IPS DF 6.9 (cell line): ENCODE measurements around the gene PALLD.
A peak's percentile ranks its signal among the peaks of the same experiment; 100 is the strongest.

Experiments
- DNase-seq: peaks from one replicate; pipeline ENCODE4 v3.0.0-alpha.2; 2013; ENCODE audit warnings: low read depth, low spot score
- H3K27ac ChIP-seq: one replicate; pipeline ENCODE4 v1.5.1; 2013; ENCODE audit warnings: low read length, control low read depth
- H3K27me3 ChIP-seq: 2 replicates; pipeline ENCODE4 v1.6.1; 2013; ENCODE audit warnings: mild to moderate bottlenecking, low read length; ENCODE audit not compliant: control insufficient read depth, insufficient read depth
- H3K36me3 ChIP-seq: 2 replicates; pipeline ENCODE4 v1.6.1; 2013; ENCODE audit warnings: low read length; ENCODE audit not compliant: control insufficient read depth, insufficient read depth
- H3K4me1 ChIP-seq: 2 replicates; pipeline ENCODE4 v1.6.1; 2013; ENCODE audit warnings: low read length; ENCODE audit not compliant: control insufficient read depth, insufficient read depth
- H3K4me3 ChIP-seq: 2 replicates; pipeline ENCODE4 v1.5.1; 2013; ENCODE audit warnings: mild to moderate bottlenecking, low read length
- H3K9me3 ChIP-seq: 2 replicates; pipeline ENCODE4 v1.6.1; 2013; ENCODE audit warnings: low read length, inconsistent platforms; ENCODE audit not compliant: control insufficient read depth, insufficient read depth
- WGBS: extraction: QIAGEN DNeasy Blood & Tissue Kit; methylation state at CpG from one replicate; pipeline ENCODE4 v1.1.7; 2013; ENCODE audit warnings: mixed read lengths, missing lambda C conversion rate; ENCODE audit not compliant: insufficient read length, insufficient coverage; 5-methylcytosine and 5-hydroxymethylcytosine counted together

PALLD gene

GRCh38 chr4:168817370-168817769 lies 320.5 kb downstream of the PALLD start:
- WGBS: no CpG with 5 or more reads among the region's 2 CpGs
- no peak for DNase-seq
- Histone ChIP-seq H3K4me3 (no peak overlapping the region), H3K9me3 (no peaks in the 10 kb centered on the region), H3K27ac (no peak overlapping the region), H3K4me1 (peaks cover 2% of the 10 kb centered on the region; the same call in 1 of the 2 replicates), H3K27me3 (no peaks in the 10 kb centered on the region), H3K36me3 (no peaks in the 10 kb centered on the region)

DNA sequence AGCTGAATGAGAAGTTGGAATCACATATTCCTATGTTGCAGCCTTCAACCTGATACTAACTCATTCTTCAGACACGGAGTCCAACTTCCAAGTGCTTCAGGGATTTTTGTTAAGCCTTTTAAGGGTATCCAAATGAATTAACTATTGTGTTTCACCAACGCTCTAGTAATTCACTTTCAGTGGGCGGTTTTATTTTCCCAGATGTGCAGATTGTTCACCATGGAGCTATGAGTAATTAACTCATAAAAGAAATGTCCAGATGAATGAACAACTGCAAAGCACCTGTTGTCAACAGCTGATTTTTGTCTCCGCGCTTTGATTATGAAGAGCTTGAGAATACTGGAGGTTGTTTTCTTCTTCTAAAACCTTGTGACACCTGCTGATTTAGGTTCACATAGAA lies 325.6 kb downstream of the PALLD start:
- Histone ChIP-seq H3K4me1 (no peaks in the 10 kb centered on the region), H3K9me3 (no peaks in the 10 kb centered on the region), H3K27ac (no peak overlapping the region), H3K27me3 (no peaks in the 10 kb centered on the region), H3K36me3 (no peaks in the 10 kb centered on the region), H3K4me3 (no peak overlapping the region)
- WGBS: no CpG with 5 or more reads among the region's 5 CpGs
- DNase-seq: no peak

DNA sequence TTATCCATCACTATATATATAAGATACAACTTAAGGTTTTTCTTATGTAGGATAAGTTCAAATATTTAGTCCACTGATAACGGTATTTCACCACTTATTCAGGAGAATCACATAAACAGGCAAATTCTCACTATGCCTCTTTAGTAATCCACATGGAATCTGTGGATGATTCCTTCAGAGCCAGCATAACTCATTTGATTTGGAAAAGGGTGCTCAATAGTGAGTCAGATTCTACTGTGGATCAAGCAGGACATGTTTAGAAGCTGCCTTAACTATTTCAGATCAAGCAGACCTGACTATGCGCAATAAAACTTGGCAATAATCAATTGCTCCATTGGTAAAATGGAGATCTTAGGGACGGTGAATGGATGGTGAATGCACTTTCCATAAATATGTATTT lies 329.1 kb downstream of the PALLD start:
- H3K4me3 ChIP-seq: no peak overlapping the region
- no peak for DNase-seq
- H3K27me3 ChIP-seq: peaks cover 4% of the 10 kb centered on the region; the same call in 1 of the 2 replicates
- no peak overlapping the region for H3K27ac ChIP-seq
- WGBS: no CpG with 5 or more reads among the region's 3 CpGs
- H3K4me1 ChIP-seq: no peaks in the 10 kb centered on the region
- no peaks in the 10 kb centered on the region for H3K9me3 ChIP-seq
- H3K36me3 ChIP-seq: no peaks in the 10 kb centered on the region

DNA sequence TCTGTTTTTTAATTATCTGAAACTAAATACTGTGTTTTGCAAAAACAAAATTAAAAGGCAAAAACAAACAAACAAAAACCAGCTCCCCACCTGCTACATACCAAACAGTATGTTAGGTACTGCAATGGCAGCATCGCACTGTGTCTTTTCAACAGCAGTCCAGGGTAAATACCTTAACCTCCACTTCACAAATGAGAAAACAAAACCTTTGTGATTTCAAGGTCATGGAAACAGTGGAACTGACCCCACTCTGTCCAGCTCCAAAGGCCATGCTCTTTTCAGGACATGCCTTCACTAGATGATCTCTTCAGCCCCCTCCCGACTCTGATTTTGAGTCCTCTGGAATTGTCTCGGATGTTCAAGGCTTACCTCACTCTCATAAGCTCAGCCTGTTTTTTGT lies 329.8 kb downstream of the PALLD start:
- no CpG with 5 or more reads among the region's 3 CpGs for WGBS
- Histone ChIP-seq H3K9me3 (no peaks in the 10 kb centered on the region), H3K27me3 (peaks cover 5% of the 10 kb centered on the region; the same call in 1 of the 2 replicates), H3K27ac (no peak overlapping the region), H3K4me1 (no peaks in the 10 kb centered on the region), H3K36me3 (no peaks in the 10 kb centered on the region), H3K4me3 (no peak overlapping the region)
- no peak for DNase-seq

- H3K4me1 ChIP-seq: no peaks in the 10 kb centered on the region; the same call in none of the 2 replicates
- no peaks in the 10 kb centered on the region for H3K36me3 ChIP-seq
- no peak overlapping the region; the same call in 1 of the 2 replicates for H3K4me3 ChIP-seq
- WGBS: no CpG with 5 or more reads among the region's 6 CpGs
- DNase-seq: no peak
- peaks cover 6% of the 10 kb centered on the region; the same call in 1 of the 2 replicates for H3K27me3 ChIP-seq
- H3K27ac ChIP-seq: no peak overlapping the region
- no peaks in the 10 kb centered on the region for H3K9me3 ChIP-seq
These were observed 334.1 kb downstream of the PALLD start for GRCh38 chr4:168830777-168831512.

DNA sequence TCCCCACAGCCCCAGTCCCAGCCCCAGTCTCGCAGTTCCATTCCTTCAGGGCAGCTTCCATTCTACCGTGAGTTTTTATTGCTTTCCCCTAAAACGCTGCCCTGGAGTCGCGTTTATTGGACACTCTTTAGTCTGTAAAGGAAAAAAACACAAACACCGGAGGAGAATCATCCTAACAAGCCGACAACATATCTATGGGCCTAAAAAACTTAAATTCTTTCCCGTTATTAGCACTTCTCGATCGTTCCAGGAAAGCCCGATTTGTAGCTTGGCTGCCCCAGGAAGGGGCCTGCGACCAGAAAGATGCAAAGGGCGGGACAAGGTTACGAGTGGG lies 334.7 kb downstream of the PALLD start:
- no peaks in the 10 kb centered on the region for H3K9me3 ChIP-seq
- WGBS: no CpG with 5 or more reads among the region's 14 CpGs
- no peaks in the 10 kb centered on the region for H3K36me3 ChIP-seq
- no peaks in the 10 kb centered on the region; the same call in none of the 2 replicates for H3K4me1 ChIP-seq
- no peak overlapping the region for H3K27ac ChIP-seq
- peak overlapping the region; percentile 96; the same call in 1 of the 2 replicates for H3K4me3 ChIP-seq
- DNase-seq: no peak
- peaks cover 6% of the 10 kb centered on the region; the same call in 1 of the 2 replicates for H3K27me3 ChIP-seq

- Histone ChIP-seq H3K27ac (no peak overlapping the region), H3K27me3 (peaks cover 6% of the 10 kb centered on the region; the same call in 1 of the 2 replicates), H3K9me3 (no peaks in the 10 kb centered on the region), H3K36me3 (no peaks in the 10 kb centered on the region), H3K4me3 (peak overlapping the region; percentile 96), H3K4me1 (no peaks in the 10 kb centered on the region; the same call in none of the 2 replicates)
- DNase-seq: no peak
- WGBS: no CpG with 5 or more reads among the region's 68 CpGs
These were observed 335.3 kb downstream of the PALLD start for GRCh38 chr4:168831919-168832762.

- H3K27ac ChIP-seq: no peak overlapping the region
- no peak for DNase-seq
- peaks cover under 1% of the 10 kb centered on the region for H3K4me1 ChIP-seq
- H3K27me3 ChIP-seq: peaks cover 6% of the 10 kb centered on the region; the same call in 1 of the 2 replicates
- H3K4me3 ChIP-seq: peak overlapping the region; percentile 96
- no peaks in the 10 kb centered on the region for H3K9me3 ChIP-seq
- no CpG with 5 or more reads among the region's 59 CpGs for WGBS
- H3K36me3 ChIP-seq: no peaks in the 10 kb centered on the region
These were observed 336.1 kb downstream of the PALLD start for GRCh38 chr4:168832763-168833575.

DNA sequence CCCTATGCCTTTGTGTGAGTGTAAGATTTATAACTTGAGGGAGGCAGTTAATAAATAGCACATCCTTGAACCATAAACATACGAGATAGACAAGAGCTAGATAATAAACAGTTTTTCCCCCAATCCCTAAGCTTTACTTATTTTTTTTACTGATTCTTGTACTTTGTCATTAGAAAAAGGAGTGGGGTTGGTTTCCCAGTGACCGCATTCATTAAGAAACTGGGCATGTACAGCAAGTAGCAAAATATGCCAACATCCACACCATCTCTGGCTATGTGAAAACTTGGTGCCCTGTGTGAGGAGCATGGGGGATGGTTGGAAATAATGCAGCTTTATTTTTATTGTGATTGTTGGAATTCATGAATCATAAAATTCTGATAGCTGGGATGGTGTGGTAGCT lies 337.0 kb downstream of the PALLD start:
- peaks cover 6% of the 10 kb centered on the region; the same call in 1 of the 2 replicates for H3K27me3 ChIP-seq
- DNase-seq: no peak
- no peak overlapping the region for H3K4me3 ChIP-seq
- H3K27ac ChIP-seq: no peak overlapping the region
- H3K4me1 ChIP-seq: peaks cover 2% of the 10 kb centered on the region
- no CpG with 5 or more reads among the region's 2 CpGs for WGBS
- no peaks in the 10 kb centered on the region for H3K36me3 ChIP-seq
- H3K9me3 ChIP-seq: no peaks in the 10 kb centered on the region

- WGBS: no CpG with 5 or more reads among the region's 9 CpGs
- Histone ChIP-seq H3K9me3 (no peaks in the 10 kb centered on the region), H3K27me3 (peaks cover 2% of the 10 kb centered on the region; the same call in 1 of the 2 replicates), H3K27ac (no peak overlapping the region), H3K36me3 (no peaks in the 10 kb centered on the region), H3K4me1 (peaks cover 2% of the 10 kb centered on the region), H3K4me3 (no peak overlapping the region)
- DNase-seq: no peak
These were observed 339.1 kb downstream of the PALLD start for GRCh38 chr4:168835880-168836454.
